ENCODE results near the gene KCNIP4. TPM values are rescaled to one million over a fixed set of nuclear protein-coding genes. Genes with fewer than 3 reads are reported as not detected.

KCNIP4 gene
- total and polyA plus RNA-seq, 10 donors: not detected

GRCh38 chr4:21976166-21976565 lies 27.6 kb upstream of the KCNIP4 start:
- TF ChIP-seq POLR2AphosphoS5 (IDR thresholded peaks at IDR 0.05) (no peak), POLR2A (IDR thresholded peaks at IDR 0.05) (no peak)
- TF ChIP-seq, protein P1, sequence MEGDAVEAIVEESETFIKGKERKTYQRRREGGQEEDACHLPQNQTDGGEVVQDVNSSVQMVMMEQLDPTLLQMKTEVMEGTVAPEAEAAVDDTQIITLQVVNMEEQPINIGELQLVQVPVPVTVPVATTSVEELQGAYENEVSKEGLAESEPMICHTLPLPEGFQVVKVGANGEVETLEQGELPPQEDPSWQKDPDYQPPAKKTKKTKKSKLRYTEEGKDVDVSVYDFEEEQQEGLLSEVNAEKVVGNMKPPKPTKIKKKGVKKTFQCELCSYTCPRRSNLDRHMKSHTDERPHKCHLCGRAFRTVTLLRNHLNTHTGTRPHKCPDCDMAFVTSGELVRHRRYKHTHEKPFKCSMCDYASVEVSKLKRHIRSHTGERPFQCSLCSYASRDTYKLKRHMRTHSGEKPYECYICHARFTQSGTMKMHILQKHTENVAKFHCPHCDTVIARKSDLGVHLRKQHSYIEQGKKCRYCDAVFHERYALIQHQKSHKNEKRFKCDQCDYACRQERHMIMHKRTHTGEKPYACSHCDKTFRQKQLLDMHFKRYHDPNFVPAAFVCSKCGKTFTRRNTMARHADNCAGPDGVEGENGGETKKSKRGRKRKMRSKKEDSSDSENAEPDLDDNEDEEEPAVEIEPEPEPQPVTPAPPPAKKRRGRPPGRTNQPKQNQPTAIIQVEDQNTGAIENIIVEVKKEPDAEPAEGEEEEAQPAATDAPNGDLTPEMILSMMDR (IDR thresholded peaks at IDR 0.05 in 8 of 11, conservative IDR thresholded peaks at IDR 0.05 in 3 of 11): no peak

DNA sequence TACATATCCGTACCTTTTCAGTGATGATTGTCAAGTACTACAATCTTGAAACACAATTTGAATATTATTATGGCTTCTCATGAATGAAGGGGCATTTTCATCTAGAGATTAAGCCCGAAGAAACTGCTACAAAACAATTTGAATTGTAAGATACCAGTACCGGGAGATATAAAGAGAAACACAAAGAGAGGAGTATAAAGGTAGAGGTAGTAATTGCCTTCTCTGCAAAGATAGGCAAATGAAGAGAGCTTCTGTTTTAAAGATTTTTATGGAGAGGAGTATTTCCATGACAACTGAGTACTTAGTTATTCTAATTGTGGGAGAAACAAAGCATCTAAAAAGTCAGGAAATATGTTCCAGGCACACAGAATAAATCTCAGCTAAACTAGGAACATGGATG lies 25.3 kb upstream of the KCNIP4 start:
- no peak overlapping the region for H3K4me3 ChIP-seq
- no peak overlapping the region for H3K27ac ChIP-seq
- H3K27me3 ChIP-seq (replicated peaks in 1 of 7): no peaks in the 10 kb centered on the region
- H3K9me3 ChIP-seq: peaks cover 0 to 21% (median 2%) of the 10 kb centered on the region in 8 donors
- DNase-seq: no peak
- no peaks in the 10 kb centered on the region for H3K36me3 ChIP-seq
- no peaks in the 10 kb centered on the region for H3K4me1 ChIP-seq
- intact Hi-C loops (cut with DNase I; ENCODE audit: low total_unique reads): no loop called here
- TF ChIP-seq, protein P1 (IDR thresholded peaks at IDR 0.05 in 8 of 11, conservative IDR thresholded peaks at IDR 0.05 in 3 of 11): no peak
- TF ChIP-seq POLR2AphosphoS5 (IDR thresholded peaks at IDR 0.05): no peak
- 66 to 73% (median 70%) methylated on average over 3 of the region's 3 CpGs for WGBS, 5 donors

More at GRCh38 chr4:21976166-21976565, 27.6 kb upstream of the KCNIP4 start:
- no peak overlapping the region for H3K4me3 ChIP-seq
- WGBS, 5 donors: 63 to 87% (median 69%) methylated on average over 1 of the region's 1 CpG
- H3K9me3 ChIP-seq: peaks cover 0 to 21% (median 2%) of the 10 kb centered on the region in 8 donors
- H3K4me1 ChIP-seq: no peaks in the 10 kb centered on the region
- no peak for DNase-seq
- no peak overlapping the region for H3K27ac ChIP-seq
- intact Hi-C loops (cut with DNase I; ENCODE audit: low total_unique reads): no loop called here
- H3K36me3 ChIP-seq: no peaks in the 10 kb centered on the region
- H3K27me3 ChIP-seq (replicated peaks in 1 of 7): no peaks in the 10 kb centered on the region

GRCh38 chr4:21964762-21965319 lies 16.3 kb upstream of the KCNIP4 start:
- H3K27me3 ChIP-seq (replicated peaks in 1 of 7): no peaks in the 10 kb centered on the region
- intact Hi-C loops (cut with DNase I; ENCODE audit: low total_unique reads): no loop called here
- 56 to 84% (median 66%) methylated on average over 3 of the region's 3 CpGs for WGBS, 5 donors

GRCh38 chr4:21962691-21963090 lies 14.1 kb upstream of the KCNIP4 start:
- no peak for DNase-seq
- TF ChIP-seq, protein P1 (IDR thresholded peaks at IDR 0.05 in 8 of 11, conservative IDR thresholded peaks at IDR 0.05 in 3 of 11): no peak
- no peak for TF ChIP-seq POLR2AphosphoS5 (IDR thresholded peaks at IDR 0.05)
- no peak for TF ChIP-seq POLR2A (IDR thresholded peaks at IDR 0.05)
- H3K9me3 ChIP-seq: no peaks in the 10 kb centered on the region
- intact Hi-C loops (cut with DNase I; ENCODE audit: low total_unique reads): no loop called here
- no peak overlapping the region for H3K27ac ChIP-seq
- no peaks in the 10 kb centered on the region for H3K4me1 ChIP-seq
- WGBS, 5 donors: 56 to 71% (median 63%) methylated on average over 3 of the region's 3 CpGs
- H3K27me3 ChIP-seq (replicated peaks in 1 of 7): no peaks in the 10 kb centered on the region
- no peaks in the 10 kb centered on the region for H3K36me3 ChIP-seq
- no peak overlapping the region for H3K4me3 ChIP-seq

More at GRCh38 chr4:21964762-21965319, 16.3 kb upstream of the KCNIP4 start:
- H3K27ac ChIP-seq: no peak overlapping the region
- TF ChIP-seq POLR2AphosphoS5 (IDR thresholded peaks at IDR 0.05) (no peak), POLR2A (IDR thresholded peaks at IDR 0.05) (no peak)
- TF ChIP-seq, protein P1 (IDR thresholded peaks at IDR 0.05 in 8 of 11, conservative IDR thresholded peaks at IDR 0.05 in 3 of 11): no peak
- H3K4me1 ChIP-seq: no peaks in the 10 kb centered on the region
- DNase-seq: no peak
- no peak overlapping the region for H3K4me3 ChIP-seq
- no peaks in the 10 kb centered on the region for H3K9me3 ChIP-seq
- no peaks in the 10 kb centered on the region for H3K36me3 ChIP-seq
